Measurements from ENCODE around the gene NR1D1. TPM values are rescaled to one million over a fixed set of nuclear protein-coding genes. Genes with fewer than 3 reads are reported as not detected.

NR1D1 gene
- total and polyA plus RNA-seq, 2 of the 13 experiments (the other 11 are each of a cell fraction or from before 2014, with no cell fraction given): 2.1 to 2.7 TPM

- no peak for TF ChIP-seq ZBTB10 (CRISPR knock-in tag; IDR thresholded peaks at IDR 0.05; ENCODE audit: borderline replicate concordance)
- no peak for TF ChIP-seq GPBP1L1 (CRISPR knock-in tag; IDR thresholded peaks at IDR 0.05)
- TF ChIP-seq ATF1 (CRISPR knock-in tag; IDR thresholded peaks at IDR 0.05): no peak
- TF ChIP-seq ZNF251 (CRISPR knock-in tag; IDR thresholded peaks at IDR 0.05): no peak
- TF ChIP-seq ELF3 (CRISPR knock-in tag; IDR thresholded peaks at IDR 0.05): no peak
- TF ChIP-seq HDAC6 (IDR thresholded peaks at IDR 0.05; ENCODE audit: low read depth, low read length): no peak
- TF ChIP-seq FOSL1 (CRISPR knock-in tag; IDR thresholded peaks at IDR 0.05; ENCODE audit: borderline replicate concordance): no peak
- peak; percentile 90 for TF ChIP-seq ZNF605 (CRISPR knock-in tag; IDR thresholded peaks at IDR 0.05)
- TF ChIP-seq ZNF451 (CRISPR knock-in tag; IDR thresholded peaks at IDR 0.05): no peak
- peak; percentile 90; the same call in 1 of the 2 replicates for TF ChIP-seq RNF219 (CRISPR knock-in tag; IDR thresholded peaks at IDR 0.05)
- TF ChIP-seq ZNF7 (CRISPR knock-in tag; IDR thresholded peaks at IDR 0.05): no peak
- peak; percentile 68; the same call in 1 of the 2 replicates for TF ChIP-seq ZNF709 (CRISPR knock-in tag; IDR thresholded peaks at IDR 0.05)
- TF ChIP-seq ZNF20 (CRISPR knock-in tag; IDR thresholded peaks at IDR 0.05): no peak
- peak; percentile 78; the same call in 1 of the 2 replicates for TF ChIP-seq ZNF816 (CRISPR knock-in tag; IDR thresholded peaks at IDR 0.05; ENCODE audit: borderline replicate concordance)
- no peak for TF ChIP-seq THAP11 (CRISPR knock-in tag; IDR thresholded peaks at IDR 0.05)
- TF ChIP-seq ETV5 (CRISPR knock-in tag; IDR thresholded peaks at IDR 0.05; ENCODE audit: borderline replicate concordance): no peak
- TF ChIP-seq HBP1 (CRISPR knock-in tag; IDR thresholded peaks at IDR 0.05; ENCODE audit: low read depth): peak; percentile 51; the same call in 1 of the 2 replicates
- TF ChIP-seq ZNF292 (CRISPR knock-in tag; IDR thresholded peaks at IDR 0.05; ENCODE audit: borderline replicate concordance, low read depth): 0 out of 2 replicates have a peak, but pooled peaks have one; percentile 23
- TF ChIP-seq ZNF331 (CRISPR knock-in tag; IDR thresholded peaks at IDR 0.05): no peak
- TF ChIP-seq ZNF10 (CRISPR knock-in tag; IDR thresholded peaks at IDR 0.05; ENCODE audit: borderline replicate concordance, low read depth): no peak
- no peak for TF ChIP-seq TEAD3 (CRISPR knock-in tag; optimal IDR thresholded peaks at IDR 0.05; ENCODE audit: borderline replicate concordance)
Measured at GRCh38 chr17:40122999-40123810, 22.8 kb upstream of the NR1D1 start (continued).
